Kidney capillary endothelial cell (primary cell): ENCODE results near the gene ADARB2.

Experiments
- DNase-seq: peaks from one replicate; pipeline ENCODE4 v3.0.0-alpha.2; 2018; ENCODE audit warnings: low spot score

Gene ADARB2

GRCh38 chr10:1128649-1129048 lies 608.7 kb downstream of the ADARB2 start:
- no peak for DNase-seq

- no peak for DNase-seq
Observed at GRCh38 chr10:1128115-1128514, 609.2 kb downstream of the ADARB2 start.

GRCh38 chr10:1127629-1128028 lies 609.7 kb downstream of the ADARB2 start:
- no peak for DNase-seq
